Left ventricle myocardium inferior (tissue), 1 donor: ENCODE measurements around the gene KRT79. TPM values are rescaled to one million over a fixed set of nuclear protein-coding genes. Genes with fewer than 3 reads are reported as not detected.

Experiments used
- DNase-seq: peaks from one replicate; pipeline ENCODE4 v3.0.0-alpha.2; 2020
- H3K27ac ChIP-seq: fragments of 200-600 bp; replicated peaks from 2 replicates; pipeline ENCODE4 v1.8.0; 2021
- H3K27me3 ChIP-seq: fragments of 200-600 bp; 2 replicates; pipeline ENCODE4 v1.8.0; 2021; ENCODE audit warnings: low read depth
- H3K36me3 ChIP-seq: fragments of 200-600 bp; 2 replicates; pipeline ENCODE4 v1.8.0; 2021
- H3K4me1 ChIP-seq: fragments of 200-600 bp; 2 replicates; pipeline ENCODE4 v1.8.0; 2021
- H3K4me3 ChIP-seq: fragments of 200-600 bp; 2 replicates; pipeline ENCODE4 v1.8.0; 2021; ENCODE audit warnings: mild to moderate bottlenecking, moderate library complexity
- H3K9me3 ChIP-seq: fragments of 200-600 bp; replicated peaks from 2 replicates; pipeline ENCODE4 v1.8.0; 2021
- intact Hi-C: fragments of 100-400 bp; cut with micrococcal nuclease; formaldehyde crosslinking; loops from one replicate; pipeline ENCODE4 v1.11.0; 2022
- total RNA-seq: library from RNA; stranded (reverse); fragmentation: NEBNext Ultra II Directional; extraction: Animal tissue kit (Norgen Biotek cat#: 25700); gene quantifications from one replicate; pipeline ENCODE4 v1.2.1, GENCODE V29; 2021
- TF ChIP-seq, protein P1 (sequence below): fragments of 200-600 bp; IDR thresholded peaks from 2 replicates; pipeline ENCODE4 v1.8.0; 2021; ENCODE audit warnings: antibody characterized with exemption, mild to moderate bottlenecking, borderline replicate concordance
- donor health status: DM: no; HTN: yes; CAD: no; lungs with severe emphysema.

Gene KRT79
- total RNA-seq, 1 donor from 2014 or later: not detected

DNA sequence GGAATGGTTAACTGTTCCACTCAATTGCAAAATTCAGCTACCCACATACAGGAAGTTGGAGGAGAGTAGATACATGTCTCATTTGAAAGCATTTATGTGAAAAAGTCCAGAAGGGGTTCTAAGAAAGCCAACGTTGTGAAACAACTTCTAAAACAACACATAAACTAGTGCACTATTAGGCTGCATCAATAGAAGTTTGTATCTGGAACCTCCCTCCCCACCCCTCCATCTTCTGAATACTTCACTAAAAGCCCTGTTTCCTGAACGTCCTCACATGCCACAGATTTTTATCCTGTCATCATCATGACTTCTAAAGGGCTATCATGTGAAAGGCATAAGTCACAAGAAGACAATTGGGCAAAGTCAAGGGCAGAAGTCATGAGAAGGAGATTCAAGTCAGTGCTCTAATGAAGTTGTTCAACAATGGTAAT, 5.5 kb downstream of the KRT79 start:
- TF ChIP-seq, protein P1, sequence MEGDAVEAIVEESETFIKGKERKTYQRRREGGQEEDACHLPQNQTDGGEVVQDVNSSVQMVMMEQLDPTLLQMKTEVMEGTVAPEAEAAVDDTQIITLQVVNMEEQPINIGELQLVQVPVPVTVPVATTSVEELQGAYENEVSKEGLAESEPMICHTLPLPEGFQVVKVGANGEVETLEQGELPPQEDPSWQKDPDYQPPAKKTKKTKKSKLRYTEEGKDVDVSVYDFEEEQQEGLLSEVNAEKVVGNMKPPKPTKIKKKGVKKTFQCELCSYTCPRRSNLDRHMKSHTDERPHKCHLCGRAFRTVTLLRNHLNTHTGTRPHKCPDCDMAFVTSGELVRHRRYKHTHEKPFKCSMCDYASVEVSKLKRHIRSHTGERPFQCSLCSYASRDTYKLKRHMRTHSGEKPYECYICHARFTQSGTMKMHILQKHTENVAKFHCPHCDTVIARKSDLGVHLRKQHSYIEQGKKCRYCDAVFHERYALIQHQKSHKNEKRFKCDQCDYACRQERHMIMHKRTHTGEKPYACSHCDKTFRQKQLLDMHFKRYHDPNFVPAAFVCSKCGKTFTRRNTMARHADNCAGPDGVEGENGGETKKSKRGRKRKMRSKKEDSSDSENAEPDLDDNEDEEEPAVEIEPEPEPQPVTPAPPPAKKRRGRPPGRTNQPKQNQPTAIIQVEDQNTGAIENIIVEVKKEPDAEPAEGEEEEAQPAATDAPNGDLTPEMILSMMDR: no peak
- no peaks in the 10 kb centered on the region for H3K4me1 ChIP-seq
- DNase-seq: no peak
- no peaks in the 10 kb centered on the region for H3K9me3 ChIP-seq
- peaks cover 46% of the 10 kb centered on the region for H3K27me3 ChIP-seq
- H3K27ac ChIP-seq: no peak overlapping the region
- intact Hi-C loops: no loop called here
- no peaks in the 10 kb centered on the region for H3K36me3 ChIP-seq
- H3K4me3 ChIP-seq: no peak overlapping the region

DNA sequence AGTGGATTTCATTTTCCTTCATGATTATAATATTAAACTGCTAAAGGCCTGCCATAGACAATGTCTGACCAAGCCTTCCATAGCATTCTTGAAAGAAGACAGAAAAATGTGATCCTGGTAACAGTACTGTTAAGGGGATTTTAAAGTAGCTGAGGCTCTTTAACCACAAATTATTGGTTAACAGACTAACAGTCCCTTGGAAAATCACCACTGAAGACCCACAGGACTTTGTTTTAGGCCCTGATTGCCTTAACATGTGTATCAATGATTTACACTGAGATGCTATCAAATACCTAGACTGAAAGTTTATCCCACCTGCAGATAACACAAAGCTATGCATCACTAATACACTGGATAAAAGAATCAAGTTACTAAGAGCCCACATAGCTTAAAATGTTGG, 6.0 kb downstream of the KRT79 start:
- Histone ChIP-seq H3K4me3 (no peak overlapping the region), H3K27ac (no peak overlapping the region), H3K9me3 (no peaks in the 10 kb centered on the region), H3K36me3 (no peaks in the 10 kb centered on the region), H3K27me3 (peaks cover 44% of the 10 kb centered on the region), H3K4me1 (no peaks in the 10 kb centered on the region)
- intact Hi-C loops: no loop called here
- TF ChIP-seq, protein P1: no peak
- DNase-seq: no peak

DNA sequence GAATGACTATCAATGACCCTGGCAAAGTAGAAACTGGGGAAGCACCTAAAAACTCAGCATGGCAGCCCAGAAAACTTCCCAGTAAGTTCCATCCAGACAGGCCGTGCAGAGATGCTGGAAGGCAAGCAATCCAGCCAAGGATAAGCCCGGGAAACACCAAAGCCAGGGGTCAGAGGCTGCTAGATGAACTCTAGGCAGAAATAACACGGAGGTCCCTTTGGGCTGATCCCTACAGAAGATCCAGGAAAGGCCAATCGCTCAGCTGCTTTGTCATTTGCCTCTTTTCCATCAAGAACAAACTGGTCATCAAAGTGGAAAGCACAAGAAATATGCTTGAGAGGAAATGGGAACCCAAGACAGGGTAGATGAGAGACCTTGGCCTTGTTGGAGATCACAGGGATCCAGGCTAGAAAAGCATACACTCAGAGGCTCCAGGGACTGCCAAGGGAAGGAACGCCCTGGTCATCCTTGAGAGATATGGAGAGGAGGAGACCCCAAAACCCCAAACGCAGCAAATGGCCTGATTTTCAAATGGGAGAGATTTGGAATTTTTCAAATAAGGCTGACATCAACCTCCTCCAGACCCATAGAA, 6.5 kb downstream of the KRT79 start:
- Histone ChIP-seq H3K4me1 (no peaks in the 10 kb centered on the region), H3K27ac (no peak overlapping the region), H3K27me3 (peaks cover 41% of the 10 kb centered on the region), H3K9me3 (no peaks in the 10 kb centered on the region), H3K36me3 (no peaks in the 10 kb centered on the region), H3K4me3 (no peak overlapping the region)
- no peak for DNase-seq
- intact Hi-C loops: no loop called here
- TF ChIP-seq, protein P1: no peak

DNA sequence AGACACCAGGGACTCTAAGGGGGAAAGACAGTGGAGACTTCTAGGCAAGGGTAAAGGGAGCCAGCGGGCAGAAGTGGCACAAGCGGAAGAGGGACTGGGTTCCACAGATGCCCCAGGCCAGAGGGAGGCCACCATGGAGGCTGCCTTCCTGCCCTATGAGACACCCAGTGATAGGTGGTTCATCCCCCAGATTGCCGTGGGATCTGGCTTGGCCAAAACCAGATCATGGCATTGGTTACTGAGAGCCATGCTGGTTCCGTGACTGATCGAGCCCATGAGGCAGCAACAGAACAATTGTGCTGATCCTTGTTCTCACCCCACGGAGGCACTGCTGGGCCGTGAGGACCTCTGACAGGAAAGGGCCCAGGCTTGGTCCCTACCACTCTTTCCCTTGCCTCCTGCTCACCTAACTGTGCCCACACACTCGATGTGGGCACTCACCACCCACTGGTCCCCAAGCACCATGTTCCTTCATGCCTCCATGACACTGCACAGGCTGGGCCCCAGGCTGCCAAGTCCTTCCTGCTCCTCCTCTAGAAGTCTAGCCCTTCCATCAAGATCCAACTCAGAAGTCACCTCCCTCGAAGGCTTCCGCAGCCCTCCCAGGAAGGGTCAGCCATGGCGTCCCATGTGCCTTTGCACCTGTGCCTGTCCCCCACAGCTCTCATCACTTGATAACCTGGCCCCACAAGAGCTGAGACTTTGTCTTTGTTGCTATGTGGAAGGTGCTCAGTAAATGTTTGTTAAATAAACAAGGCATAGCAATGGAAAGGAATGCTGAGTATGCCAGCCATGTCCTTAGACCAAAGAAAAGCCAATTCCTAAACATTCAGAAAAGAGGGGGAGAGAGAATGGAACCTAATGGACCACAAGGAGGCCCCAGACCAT, 7.3 kb downstream of the KRT79 start:
- Histone ChIP-seq H3K9me3 (no peaks in the 10 kb centered on the region), H3K27ac (no peak overlapping the region), H3K4me1 (no peaks in the 10 kb centered on the region), H3K4me3 (no peak overlapping the region), H3K27me3 (peaks cover 38% of the 10 kb centered on the region), H3K36me3 (no peaks in the 10 kb centered on the region)
- intact Hi-C loops: no loop called here
- DNase-seq: no peak
- TF ChIP-seq, protein P1: no peak

DNA sequence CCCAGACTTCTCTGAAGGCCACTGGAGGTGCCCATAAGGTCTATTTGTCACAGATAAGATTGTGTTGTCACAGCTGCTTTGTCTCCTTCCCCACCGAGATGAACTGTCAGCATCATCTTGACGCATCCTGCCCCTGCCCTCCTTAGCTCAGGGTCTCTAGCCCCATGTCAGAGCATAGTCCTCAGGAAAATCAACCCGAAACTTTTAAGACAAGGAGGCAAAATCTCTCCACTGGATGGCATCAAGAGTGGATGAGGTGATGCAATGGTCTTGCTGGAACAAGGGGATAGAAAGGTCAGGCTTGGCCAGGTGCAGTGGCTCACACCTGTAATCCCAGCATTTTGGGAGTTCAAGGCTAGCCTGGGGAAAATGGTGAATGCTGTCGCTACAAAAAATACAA, 8.2 kb downstream of the KRT79 start:
- Histone ChIP-seq H3K9me3 (no peaks in the 10 kb centered on the region), H3K27ac (no peak overlapping the region), H3K4me3 (no peak overlapping the region), H3K36me3 (no peaks in the 10 kb centered on the region), H3K4me1 (no peaks in the 10 kb centered on the region), H3K27me3 (peaks cover 39% of the 10 kb centered on the region)
- intact Hi-C loops: no loop called here
- TF ChIP-seq, protein P1: no peak
- DNase-seq: no peak
